Endothelial cell of umbilical vein (primary cell): ENCODE results near the gene YJU2. TPM values are rescaled to one million over a fixed set of nuclear protein-coding genes. Genes with fewer than 3 reads are reported as not detected.

Source experiments
- BruUV-seq: library from RNA; stranded (reverse); fragments of 400-500 nt; replicated peaks from 2 replicates; lab custom pipeline; 2021; lab: Mats Ljungman, UMichigan
- CTCF ChIA-PET: fragments of 300-600, 350-600 bp; sonication (Branson Sonifier 250); formaldehyde crosslinking; loops from one replicate; lab custom pipeline; 2021; ENCODE audit warnings: antibody characterized with exemption, inconsistent platforms; lab: Charles Lee
- POLR2A ChIA-PET: fragments of 300-600, 350-600 bp; sonication (Branson Sonifier 250); formaldehyde crosslinking; loops from one replicate; lab custom pipeline; 2021; ENCODE audit warnings: antibody characterized with exemption, inconsistent platforms; lab: Charles Lee
- DNase-seq: peaks from one replicate; pipeline ENCODE4 v3.0.0-alpha.2; 2011; ENCODE audit warnings: low read depth, low spot score
- FAIRE-seq: peaks from 2 replicates; lab custom pipeline; 2011; peaks lifted over from hg19 to GRCh38; lab: Jason Lieb, UNC
- H2AFZ ChIP-seq: 2 replicates; pipeline ENCODE4 v1.6.0; 2012; ENCODE audit warnings: low read depth, low read length, control low read depth, inconsistent platforms
- H3K27ac ChIP-seq: 2 replicates; pipeline ENCODE4 v1.5.1; 2011; ENCODE audit warnings: low read depth, mild to moderate bottlenecking, control low read depth, low read length, moderate library complexity; ENCODE audit not compliant: insufficient read depth
- H3K27me3 ChIP-seq, 2 experiments: 2 replicates each; pipeline versions ENCODE4 v1.6.0 to v1.6.1; 2011; ENCODE audit warnings: low read length in 2 of 2, mixed read lengths in 1 of 2; ENCODE audit not compliant: control insufficient read depth in 2 of 2, insufficient read depth in 2 of 2
- H3K36me3 ChIP-seq, 2 experiments: 2 replicates in 1 of 2; 3 replicates in 1 of 2; pipeline ENCODE4 v1.5.1; 2011; ENCODE audit warnings: low read length in 2 of 2, mild to moderate bottlenecking in 1 of 2, moderate library complexity in 1 of 2; ENCODE audit not compliant: control insufficient read depth in 2 of 2, insufficient read depth in 2 of 2; ENCODE audit errors: extremely low read depth in 1 of 2
- H3K4me1 ChIP-seq: 3 replicates; pipeline ENCODE4 v1.5.1; 2011; ENCODE audit warnings: mild to moderate bottlenecking, low read length; ENCODE audit not compliant: control insufficient read depth, insufficient read depth; ENCODE audit errors: extremely low read depth
- H3K4me2 ChIP-seq: 2 replicates; pipeline ENCODE4 v1.6.1; 2011; ENCODE audit warnings: low read length, control low read depth, mixed read lengths; ENCODE audit not compliant: insufficient read depth
- H3K4me3 ChIP-seq, 3 experiments: fragments of 200-600 bp in 1 of 3; sonication (generic), shearing (Covaris generic) in 1 of 3; replicated peaks in 1 of 3; 2 replicates each; pipeline ENCODE4 v1.5.1; 2011 to 2016; ENCODE audit warnings: control low read depth in 3 of 3, low read length in 3 of 3, mild to moderate bottlenecking in 2 of 3, inconsistent platforms in 1 of 3, low read depth in 1 of 3, moderate library complexity in 1 of 3; ENCODE audit not compliant: insufficient read depth in 1 of 3
- H3K79me2 ChIP-seq: 2 replicates; pipeline ENCODE4 v1.6.0; 2012; ENCODE audit warnings: low read length, inconsistent platforms; ENCODE audit not compliant: control insufficient read depth, insufficient read depth
- H3K9ac ChIP-seq: replicated peaks from 2 replicates; pipeline ENCODE3; 2011; ENCODE audit warnings: low read length, control low read depth; ENCODE audit not compliant: insufficient read depth; ENCODE audit errors: extremely low read depth
- H3K9me1 ChIP-seq: replicated peaks from 3 replicates; pipeline ENCODE4 v1.6.0; 2011; ENCODE audit warnings: mild to moderate bottlenecking, low read length; ENCODE audit not compliant: control insufficient read depth, insufficient read depth; ENCODE audit errors: extremely low read depth
- H3K9me3 ChIP-seq: replicated peaks from 2 replicates; pipeline ENCODE4 v1.5.1; 2012; ENCODE audit warnings: low read length, inconsistent platforms; ENCODE audit not compliant: control insufficient read depth, insufficient read depth
- H4K20me1 ChIP-seq: replicated peaks from 2 replicates; pipeline ENCODE3; 2011; ENCODE audit warnings: mild to moderate bottlenecking, low read length; ENCODE audit not compliant: control insufficient read depth, insufficient read depth; ENCODE audit errors: extremely low read depth
- EZH2 ChIP-seq: IDR thresholded peaks from 2 replicates; pipeline ENCODE4 v1.6.1; 2012; ENCODE audit warnings: borderline replicate concordance, low read depth, mild to moderate bottlenecking, moderate library complexity, low read length, inconsistent platforms; ENCODE audit not compliant: severe bottlenecking
- FOS ChIP-seq: IDR thresholded peaks from 2 replicates; pipeline ENCODE4 v1.6.1; 2011; ENCODE audit warnings: mild to moderate bottlenecking, low read length, moderate library complexity, borderline replicate concordance; ENCODE audit not compliant: insufficient read depth
- GATA2 ChIP-seq: IDR thresholded peaks from 2 replicates; pipeline ENCODE4 v1.7.0; 2011; ENCODE audit warnings: low read depth, mild to moderate bottlenecking, moderate library complexity, mixed read lengths, low read length; ENCODE audit not compliant: insufficient read length, insufficient read depth
- JUN ChIP-seq: IDR thresholded peaks from 2 replicates; pipeline ENCODE4 v1.6.1; 2011; ENCODE audit warnings: borderline replicate concordance, low read depth; ENCODE audit not compliant: insufficient read length, insufficient read depth
- MYC ChIP-seq: IDR thresholded peaks from one replicate; pipeline ENCODE4 v1.6.1; 2011; ENCODE audit warnings: mild to moderate bottlenecking, low read depth, low read length
- POLR2A ChIP-seq: IDR thresholded peaks from 2 replicates; pipeline ENCODE4 v1.6.1; 2012; ENCODE audit warnings: low read depth, mild to moderate bottlenecking, control low read depth, low read length
- POLR2AphosphoS5 ChIP-seq: IDR thresholded peaks from 2 replicates; pipeline ENCODE4 v1.6.1; 2012; ENCODE audit warnings: low read depth, mild to moderate bottlenecking, control low read depth, low read length, moderate library complexity; ENCODE audit not compliant: insufficient read depth
- dilution Hi-C: fragments of 300-500 bp; cut with MboI; formaldehyde crosslinking; loops from one replicate; pipeline ENCODE4 v1.15.0; 2019; ENCODE audit warnings: low sequenced_read_pairs; ENCODE audit not compliant: extremely low pct_ligation_motif_present
- intact Hi-C: fragments of 100-400 bp; cut with micrococcal nuclease; formaldehyde crosslinking; loops from one replicate; pipeline ENCODE4 v1.10.0; 2022
- polyA plus RNA-seq, 4 experiments: library from polyadenylated mRNA; depleted of rRNA in 3 of 4; stranded (reverse) in 3 of 4; unstranded in 1 of 4; fragments of >200 nt; gene quantifications; 2 replicates each; pipeline versions ENCODE4 v1.2.1 to v1.2.3, GENCODE V29; 2011 to 2012; ENCODE audit warnings: missing spikeins in 1 of 4
- total RNA-seq: library from RNA; stranded (reverse); gene quantifications from 2 replicates; pipeline ENCODE4 v1.2.3, GENCODE V29; 2021
- TF ChIP-seq, protein P1 (sequence below): IDR thresholded peaks from 2 replicates; pipeline ENCODE4 v1.6.1; 2011; ENCODE audit not compliant: insufficient read depth, insufficient read length
- TF ChIP-seq, protein P2 (sequence below), 2 donors: IDR thresholded peaks; 1 replicate in 1 of 2; 2 replicates in 1 of 2; pipeline ENCODE4 v1.5.1; 2011; ENCODE audit warnings: low read length in 2 of 2, mild to moderate bottlenecking in 2 of 2, moderate library complexity in 2 of 2, control low read depth in 1 of 2, inconsistent platforms in 1 of 2, low read depth in 1 of 2; ENCODE audit not compliant: insufficient read depth in 1 of 2; ENCODE audit errors: extremely low read depth in 1 of 2

The YJU2 gene
- total and polyA plus RNA-seq, 2 donors (not counting 3 experiments of a cell fraction or from before 2014, with no cell fraction given), result 20.7 to 21.5 TPM

DNA sequence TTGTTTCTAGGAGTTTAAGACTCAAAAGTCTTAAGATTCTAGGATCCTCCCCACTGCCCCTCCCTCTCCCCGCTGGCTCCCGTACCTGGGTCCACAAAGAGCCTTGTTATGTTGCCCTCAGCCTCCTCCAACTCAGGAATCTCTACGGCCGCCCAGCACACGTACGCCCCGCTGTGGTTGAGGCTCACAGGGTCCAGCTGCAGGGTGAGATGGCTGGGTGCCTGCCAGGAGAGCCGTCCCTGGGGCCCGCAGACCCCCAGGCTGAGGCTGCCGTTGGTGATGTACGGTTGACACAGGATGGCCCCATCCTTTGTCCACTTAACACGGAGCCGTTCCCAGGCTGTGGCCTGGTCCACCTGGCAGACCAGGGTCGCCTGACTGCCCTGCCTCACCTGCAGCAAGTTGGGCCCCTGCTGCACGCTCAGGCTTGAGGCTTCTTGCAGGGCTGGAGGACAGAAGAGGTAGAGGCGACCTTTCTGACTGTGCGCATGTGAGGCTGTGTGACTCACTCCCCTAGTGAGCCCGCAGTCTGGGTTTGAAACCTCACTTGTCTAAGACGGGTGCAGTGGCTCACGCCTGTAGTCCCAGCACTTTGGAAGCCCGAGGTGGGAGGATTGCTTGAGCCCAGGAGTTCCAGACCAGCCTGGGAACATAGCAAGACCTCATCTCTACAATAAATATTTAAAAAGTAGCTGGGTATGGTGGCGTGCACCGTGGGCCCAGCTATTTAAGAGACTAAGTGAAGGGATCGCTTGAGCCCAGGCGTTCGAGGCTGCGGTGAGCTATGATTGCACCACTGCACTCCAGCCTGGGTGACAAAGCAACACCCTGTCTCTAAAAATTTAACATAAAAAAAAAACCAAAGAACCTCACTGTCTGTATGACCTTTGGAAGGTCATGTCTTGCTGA, 51.3 kb downstream of the YJU2 start:
- H4K20me1 ChIP-seq, result no peaks in the 10 kb centered on the region
- H3K36me3 ChIP-seq, result no peaks in the 10 kb centered on the region
- no peaks in the 10 kb centered on the region for H3K27me3 ChIP-seq
- POLR2A ChIA-PET, result no interaction called here
- H3K9me1 ChIP-seq, result no peaks in the 10 kb centered on the region
- TF ChIP-seq POLR2AphosphoS5, result no peak
- TF ChIP-seq, protein P1, sequence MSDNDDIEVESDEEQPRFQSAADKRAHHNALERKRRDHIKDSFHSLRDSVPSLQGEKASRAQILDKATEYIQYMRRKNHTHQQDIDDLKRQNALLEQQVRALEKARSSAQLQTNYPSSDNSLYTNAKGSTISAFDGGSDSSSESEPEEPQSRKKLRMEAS, result no peak
- TF ChIP-seq EZH2, result no peak
- no peak for TF ChIP-seq POLR2A
- TF ChIP-seq, protein P2, sequence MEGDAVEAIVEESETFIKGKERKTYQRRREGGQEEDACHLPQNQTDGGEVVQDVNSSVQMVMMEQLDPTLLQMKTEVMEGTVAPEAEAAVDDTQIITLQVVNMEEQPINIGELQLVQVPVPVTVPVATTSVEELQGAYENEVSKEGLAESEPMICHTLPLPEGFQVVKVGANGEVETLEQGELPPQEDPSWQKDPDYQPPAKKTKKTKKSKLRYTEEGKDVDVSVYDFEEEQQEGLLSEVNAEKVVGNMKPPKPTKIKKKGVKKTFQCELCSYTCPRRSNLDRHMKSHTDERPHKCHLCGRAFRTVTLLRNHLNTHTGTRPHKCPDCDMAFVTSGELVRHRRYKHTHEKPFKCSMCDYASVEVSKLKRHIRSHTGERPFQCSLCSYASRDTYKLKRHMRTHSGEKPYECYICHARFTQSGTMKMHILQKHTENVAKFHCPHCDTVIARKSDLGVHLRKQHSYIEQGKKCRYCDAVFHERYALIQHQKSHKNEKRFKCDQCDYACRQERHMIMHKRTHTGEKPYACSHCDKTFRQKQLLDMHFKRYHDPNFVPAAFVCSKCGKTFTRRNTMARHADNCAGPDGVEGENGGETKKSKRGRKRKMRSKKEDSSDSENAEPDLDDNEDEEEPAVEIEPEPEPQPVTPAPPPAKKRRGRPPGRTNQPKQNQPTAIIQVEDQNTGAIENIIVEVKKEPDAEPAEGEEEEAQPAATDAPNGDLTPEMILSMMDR (IDR thresholded peaks at IDR 0.05; ENCODE audit: extremely low read depth in 1 of 2, insufficient read depth in 1 of 2, low read depth in 1 of 2, low read length in 2 of 2), result no peak
- no peak for TF ChIP-seq FOS
- TF ChIP-seq GATA2, result no peak
- TF ChIP-seq JUN, result no peak
- TF ChIP-seq MYC, result no peak
- intact Hi-C loops, result no loop called here
- no peaks in the 10 kb centered on the region for H3K79me2 ChIP-seq
- no peak overlapping the region for H3K27ac ChIP-seq
- FAIRE-seq, result no peak
- no peak for DNase-seq
- H3K9me3 ChIP-seq, result no peaks in the 10 kb centered on the region
- no TSS peak for BruUV-seq
- no peak overlapping the region for H3K4me3 ChIP-seq
- CTCF ChIA-PET, result interaction anchor here (1.3 to 2.0 kb wide), 2 partner anchors 31 to 54 kb away, joined by 5 to 7 read pairs; no protein-coding TSS in a partner anchor
- no peak overlapping the region for H2AFZ ChIP-seq
- H3K9ac ChIP-seq, result no peak overlapping the region
- H3K4me2 ChIP-seq, result no peak overlapping the region
- H3K4me1 ChIP-seq, result no peaks in the 10 kb centered on the region
- dilution Hi-C loops, result no loop called here
